ENCODE measurements around the gene LMAN1L. TPM values are rescaled to one million over a fixed set of nuclear protein-coding genes. Genes with fewer than 3 reads are reported as not detected.
A peak's percentile ranks its signal among the peaks of the same experiment; 100 is the strongest.

LMAN1L gene
- total RNA-seq, 4 donors from 2014 or later, result not detected

- DNase-seq (ENCODE audit: low spot score), result peak; percentile 76
- peak; percentile 98 for ATAC-seq (ENCODE audit: low FRiP score)
- TF ChIP-seq CTCF (IDR thresholded peaks at IDR 0.05), result no peak
These were observed 60.6 kb downstream of the LMAN1L start, which contains the start of gene SCAMP2 for GRCh38 chr15:74873036-74873755. Gene SCAMP2 (minus strand): TSS chr15:74873365. CDS start chr15:74873255, 110 bp downstream.

GRCh38 chr15:74873756-74874424 lies 61.3 kb downstream of the LMAN1L start:
- DNase-seq (ENCODE audit: low spot score) (no peak), ATAC-seq (ENCODE audit: low FRiP score) (no peak)
- TF ChIP-seq CTCF (IDR thresholded peaks at IDR 0.05), result no peak

Small RNAs within 50 kb of the gene (small RNA-seq; reads per million reads assigned to genes)
- gene CPLX3 (not detected), gene MIR4513 (not detected), gene MIR6882 (not detected)

Other genes with a start within 250 kb of the LMAN1L start
- 100 to 1,000 TPM in 2 of 4 donors, 10 to 100 TPM in 2; 83.8 to 153 (median 103) TPM for gene CLK3, start 197.0 kb upstream of the LMAN1L start, total RNA-seq
- gene EDC3, start 116.8 kb upstream of the LMAN1L start, total RNA-seq, result 10 to 100 TPM; 12.7 to 22.7 (median 15.2) TPM
- 1 to 10 TPM in 3 of 4 donors, not detected in 1; 1.9 to 8.3 (median 3.6) TPM for gene CYP1A1, start 87.3 kb upstream of the LMAN1L start, total RNA-seq
- gene CYP1A2, start 64.0 kb upstream of the LMAN1L start, total RNA-seq, result under 1 TPM in 1 of 4 donors, not detected in 3; 0.37 TPM
- gene CSK, start 30.8 kb upstream of the LMAN1L start, total RNA-seq, result 10 to 100 TPM; 11.6 to 43.2 (median 28.2) TPM
- gene CPLX3, start 13.8 kb downstream of the LMAN1L start, total RNA-seq, result not detected
- gene ULK3, start 30.3 kb downstream of the LMAN1L start, total RNA-seq, result 10 to 100 TPM; 23.2 to 52.6 (median 41.4) TPM
- gene SCAMP2, start 60.5 kb downstream of the LMAN1L start, total RNA-seq, result 10 to 100 TPM; 55.5 to 99.4 (median 63.7) TPM
- 10 to 100 TPM; 35.9 to 52.2 (median 44.7) TPM for gene MPI, start 77.2 kb downstream of the LMAN1L start, total RNA-seq
- gene FAM219B, start 94.0 kb downstream of the LMAN1L start, total RNA-seq, result 10 to 100 TPM; 45.0 to 89.9 (median 59.8) TPM
- gene COX5A, start 125.2 kb downstream of the LMAN1L start, total RNA-seq, result 100 to 1,000 TPM in 1 of 4 donors, 10 to 100 TPM in 3; 47.6 to 103 (median 69.7) TPM
- gene RPP25, start 143.9 kb downstream of the LMAN1L start, total RNA-seq, result 10 to 100 TPM in 2 of 4 donors, 1 to 10 TPM in 2; 6.9 to 14.4 (median 9.4) TPM
- gene SCAMP5, start 182.7 kb downstream of the LMAN1L start, total RNA-seq, result 1 to 10 TPM in 3 of 4 donors, under 1 TPM in 1; 0.60 to 4.6 (median 2.6) TPM
- gene PPCDC, start 210.8 kb downstream of the LMAN1L start, total RNA-seq, result 10 to 100 TPM in 3 of 4 donors, 1 to 10 TPM in 1; 9.7 to 21.5 (median 13.6) TPM

Measured in omental fat pad (tissue), 4 donors.